Kidney (tissue), 14 donors: ENCODE measurements around the gene ANKRD11. TPM values are rescaled to one million over a fixed set of nuclear protein-coding genes. Genes with fewer than 3 reads are reported as not detected.

Experiments
- DNase-seq, 5 donors: peaks; one replicate each; pipeline ENCODE4 v3.0.0-alpha.2; 2013 to 2020
- FAIRE-seq: peaks from 2 replicates; lab custom pipeline; 2012; peaks lifted over from hg19 to GRCh38; lab: Jason Lieb, UNC
- H3K27ac ChIP-seq, 2 donors: one replicate each; pipeline ENCODE4 v1.7.0; 2013; ENCODE audit warnings: low read depth in 2 of 2, low read length in 2 of 2, inconsistent platforms in 1 of 2
- H3K27me3 ChIP-seq: one replicate; pipeline ENCODE4 v1.7.1; 2013; ENCODE audit warnings: low read length, inconsistent platforms; ENCODE audit not compliant: control insufficient read depth, insufficient read depth
- H3K36me3 ChIP-seq, 3 donors: one replicate each; pipeline versions ENCODE4 v1.7.0 to v1.7.1; 2013; ENCODE audit warnings: low read length in 3 of 3, control low read depth in 1 of 3, inconsistent platforms in 1 of 3; ENCODE audit not compliant: insufficient read depth in 3 of 3, control insufficient read depth in 2 of 3
- H3K4me1 ChIP-seq, 3 donors: one replicate each; pipeline versions ENCODE4 v1.7.0 to v1.7.1; 2013; ENCODE audit warnings: low read length in 3 of 3, inconsistent platforms in 1 of 3, low read depth in 1 of 3; ENCODE audit not compliant: control insufficient read depth in 2 of 3, insufficient read depth in 2 of 3
- H3K4me3 ChIP-seq, 3 donors: one replicate each; pipeline versions ENCODE4 v1.7.0 to v1.8.1; 2013; ENCODE audit warnings: low read length in 3 of 3, control low read depth in 1 of 3, inconsistent platforms in 1 of 3
- H3K9ac ChIP-seq, 3 donors: one replicate each; pipeline versions ENCODE4 v1.7.0 to v1.7.1; 2013; ENCODE audit warnings: low read length in 3 of 3, control low read depth in 1 of 3, inconsistent platforms in 1 of 3
- H3K9me3 ChIP-seq, 3 donors: one replicate each; pipeline versions ENCODE4 v1.7.0 to v1.7.1; 2013; ENCODE audit warnings: low read length in 3 of 3, control low read depth in 1 of 3, inconsistent platforms in 1 of 3; ENCODE audit not compliant: control insufficient read depth in 2 of 3, insufficient read depth in 1 of 3
- CTCF ChIP-seq: IDR thresholded peaks from 3 replicates; pipeline ENCODE4 v1.5.1; 2012; ENCODE audit warnings: mild to moderate bottlenecking, moderate library complexity, borderline replicate concordance; ENCODE audit not compliant: insufficient read depth; ENCODE audit errors: extremely low read depth
- intact Hi-C: fragments of 100-400 bp; cut with DNase I; formaldehyde crosslinking; loops from one replicate; pipeline ENCODE4 v1.11.1; 2022
- polyA plus RNA-seq: library from polyadenylated mRNA; stranded (reverse); fragments of 350-450 nt; fragmentation: Illumina TruSeq; extraction: RNeasy Lipid Tissue Mini Kit (QIAGEN cat#74804); gene quantifications from one replicate; pipeline ENCODE4 v1.2.3, GENCODE V29; 2014; ENCODE audit warnings: low read depth, low replicate concordance; ENCODE audit not compliant: insufficient read depth
- total RNA-seq: library from RNA; stranded (reverse); fragmentation: NEBNext Ultra II Directional; extraction: Animal tissue kit (Norgen Biotek cat#: 25700); gene quantifications from one replicate; pipeline ENCODE4 v1.2.1, GENCODE V29; 2021
- donor health status: control.
- donor health status: control.
- donor health status: control.
- donor health status: control.
- donor health status: control.
- donor health status: DM: yes; HTN: yes; CAD: no.
- donor health status: Normal renal cell carcinoma (clear cell type).

Gene ANKRD11
- total and polyA plus RNA-seq, 2 donors from 2014 or later = 36.2 to 154 TPM

- intact Hi-C loops = no loop called here
These were observed 214.3 kb downstream of the ANKRD11 start for GRCh38 chr16:89275837-89276720.

DNA sequence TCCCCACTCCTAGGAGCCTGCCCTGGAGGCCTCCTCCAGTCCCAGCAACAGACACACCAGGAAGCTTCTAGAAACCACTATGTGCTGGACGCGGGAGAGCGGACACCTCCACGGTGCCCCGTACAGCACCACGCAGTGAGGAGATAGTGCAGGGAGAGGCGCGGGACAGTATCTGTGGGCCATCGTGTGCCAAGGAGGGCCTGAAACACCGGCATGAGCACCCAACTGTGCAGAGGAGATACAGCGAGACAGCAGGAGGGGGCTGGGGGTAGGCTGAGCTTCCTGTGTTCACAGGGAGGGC lies 215.1 kb downstream of the ANKRD11 start:
- DNase-seq = no peak
- no peaks in the 10 kb centered on the region for H3K9me3 ChIP-seq
- FAIRE-seq = no peak
- peaks cover 4 to 8% (median 7%) of the 10 kb centered on the region in 3 donors for H3K36me3 ChIP-seq
- no peak for TF ChIP-seq CTCF
- no peak overlapping the region for H3K4me3 ChIP-seq
- intact Hi-C loops = no loop called here
- H3K9ac ChIP-seq = no peak overlapping the region
- no peaks in the 10 kb centered on the region for H3K27me3 ChIP-seq
- peaks cover 0 to 4% (median 2%) of the 10 kb centered on the region in 3 donors for H3K4me1 ChIP-seq
- H3K27ac ChIP-seq = no peak overlapping the region

More at GRCh38 chr16:89275837-89276720, 214.3 kb downstream of the ANKRD11 start:
- H3K4me1 ChIP-seq = peaks cover 0 to 4% (median 2%) of the 10 kb centered on the region in 3 donors
- H3K27ac ChIP-seq = no peak overlapping the region
- H3K36me3 ChIP-seq = peaks cover 4 to 8% (median 8%) of the 10 kb centered on the region in 3 donors
- no peaks in the 10 kb centered on the region for H3K27me3 ChIP-seq
- DNase-seq (no peak), FAIRE-seq (no peak)
- no peak overlapping the region for H3K4me3 ChIP-seq
- H3K9ac ChIP-seq = no peak overlapping the region
- no peak for TF ChIP-seq CTCF
- H3K9me3 ChIP-seq = no peaks in the 10 kb centered on the region

- H3K9me3 ChIP-seq = no peaks in the 10 kb centered on the region
- DNase-seq (no peak), FAIRE-seq (no peak)
- H3K4me1 ChIP-seq = peaks cover 0 to 4% (median 2%) of the 10 kb centered on the region in 3 donors
- no peak for TF ChIP-seq CTCF
- H3K36me3 ChIP-seq = peaks cover 4 to 8% (median 7%) of the 10 kb centered on the region in 3 donors
- intact Hi-C loops = no loop called here
- no peak overlapping the region for H3K9ac ChIP-seq
- no peaks in the 10 kb centered on the region for H3K27me3 ChIP-seq
- no peak overlapping the region for H3K4me3 ChIP-seq
- H3K27ac ChIP-seq = no peak overlapping the region
These were observed 215.6 kb downstream of the ANKRD11 start for GRCh38 chr16:89274561-89275283.
